MM.1S (cell line): ENCODE measurements around the gene DECR2.
"Not testable (repeated sequence)": the region's sequence is repeated elsewhere in the genome, so short reads cannot be mapped to it uniquely, and the experiment has no call there.

Experiments
- DNase-seq: peaks from one replicate; pipeline ENCODE4 v3.0.0-alpha.2; 2015
- H2AFZ ChIP-seq: fragments of 300-600 bp; sonication (generic); 2 replicates; pipeline ENCODE4 v1.6.0; 2016; ENCODE audit warnings: antibody characterized with exemption, low read length
- H3F3A ChIP-seq: fragments of 300-600 bp; sonication (generic); 2 replicates; pipeline ENCODE4 v1.6.1; 2016; ENCODE audit warnings: mild to moderate bottlenecking, antibody characterized with exemption, low read length, moderate library complexity, mixed read lengths; ENCODE audit not compliant: insufficient read depth
- H3K27ac ChIP-seq: fragments of 300-600 bp; sonication (generic); 2 replicates; pipeline ENCODE4 v1.5.1; 2016; ENCODE audit warnings: mild to moderate bottlenecking, low read length
- H3K27me3 ChIP-seq: fragments of 300-600 bp; sonication (generic); replicated peaks from 2 replicates; pipeline ENCODE4 v1.6.0; 2016; ENCODE audit warnings: low read length; ENCODE audit not compliant: insufficient read depth
- H3K36me3 ChIP-seq: fragments of 300-600 bp; sonication (generic); replicated peaks from 2 replicates; pipeline ENCODE4 v1.6.1; 2016; ENCODE audit warnings: mild to moderate bottlenecking, low read length, mixed read lengths; ENCODE audit not compliant: insufficient read depth
- H3K4me1 ChIP-seq: fragments of 300-600 bp; sonication (generic); 2 replicates; pipeline ENCODE4 v1.6.1; 2016; ENCODE audit warnings: low read length, mixed read lengths
- H3K4me2 ChIP-seq: fragments of 300-600 bp; sonication (generic); 2 replicates; pipeline ENCODE4 v1.6.0; 2016; ENCODE audit warnings: low read depth, low read length
- H3K4me3 ChIP-seq: fragments of 300-600 bp; sonication (generic); 2 replicates; pipeline ENCODE4 v1.5.1; 2016; ENCODE audit warnings: low read length, mixed read lengths
- H3K79me2 ChIP-seq: fragments of 300-600 bp; sonication (generic); 2 replicates; pipeline ENCODE4 v1.6.1; 2016; ENCODE audit warnings: mixed run types, low read length, mixed read lengths
- H3K9ac ChIP-seq: fragments of 300-600 bp; sonication (generic); 2 replicates; pipeline ENCODE4 v1.6.1; 2016; ENCODE audit warnings: low read length, mixed read lengths
- H3K9me2 ChIP-seq: fragments of 300-600 bp; sonication (generic); replicated peaks from 2 replicates; pipeline ENCODE4 v1.6.1; 2016; ENCODE audit warnings: mild to moderate bottlenecking, low read length, mixed read lengths; ENCODE audit not compliant: insufficient read depth
- H3K9me3 ChIP-seq: fragments of 300-600 bp; sonication (generic); replicated peaks from 2 replicates; pipeline ENCODE4 v1.6.1; 2016; ENCODE audit warnings: mild to moderate bottlenecking, low read length, mixed read lengths; ENCODE audit not compliant: insufficient read depth
- H4K20me1 ChIP-seq: fragments of 300-600 bp; sonication (generic); 2 replicates; pipeline ENCODE4 v1.6.1; 2016; ENCODE audit warnings: mild to moderate bottlenecking, low read length, moderate library complexity, mixed read lengths; ENCODE audit not compliant: insufficient read depth
- EZH2 ChIP-seq: fragments of 300-600 bp; sonication (generic); optimal IDR thresholded peaks from 2 replicates; pipeline ENCODE3; 2017; ENCODE audit warnings: low read depth, mild to moderate bottlenecking, antibody characterized with exemption, low read length, mixed read lengths
- EZH2phosphoT487 ChIP-seq: fragments of 300-600 bp; sonication (generic); IDR thresholded peaks from 2 replicates; pipeline ENCODE4 v1.6.1; 2018; ENCODE audit warnings: antibody characterized with exemption, low read length
- TF ChIP-seq, protein P1 (sequence below): fragments of 300-600 bp; sonication (generic); IDR thresholded peaks from 2 replicates; pipeline ENCODE4 v1.5.1; 2016; ENCODE audit warnings: antibody characterized with exemption, low read length, mixed read lengths

Gene DECR2

DNA sequence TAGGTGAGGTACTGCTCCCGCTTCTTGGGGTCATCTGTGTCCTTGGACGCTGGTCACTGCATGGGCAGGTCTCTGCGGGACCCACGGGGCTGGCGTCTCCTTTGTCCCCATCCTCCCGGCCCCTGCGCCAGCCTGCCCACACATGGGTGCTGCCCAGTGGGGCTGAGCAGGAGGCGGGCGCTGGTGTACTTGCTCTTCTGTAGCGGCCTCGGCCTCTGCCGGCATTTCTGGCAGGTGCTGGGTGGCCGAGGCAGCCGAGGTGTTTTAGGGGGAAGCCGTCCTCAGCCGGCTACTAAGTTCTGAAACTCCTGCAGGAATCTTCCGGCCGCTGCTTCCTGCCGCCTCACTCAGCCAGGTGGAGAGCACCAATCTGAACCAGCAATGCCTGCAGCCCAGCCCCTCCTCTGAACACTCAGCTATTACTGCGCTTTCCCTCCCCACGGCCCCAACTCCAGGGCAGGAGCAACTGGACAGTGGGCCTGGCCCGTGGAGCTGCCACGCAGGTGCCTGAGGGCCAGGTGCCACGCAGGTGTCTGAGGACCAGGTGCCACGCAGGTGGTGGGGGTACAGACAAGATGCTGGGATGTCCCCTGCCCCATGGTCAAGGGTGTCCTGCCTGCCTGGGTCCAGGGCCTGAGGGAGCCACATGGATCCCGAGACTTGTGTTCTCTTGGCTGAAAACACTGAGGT, 10.0 kb downstream of the DECR2 start:
- no peaks in the 10 kb centered on the region for H3K9me3 ChIP-seq
- no peaks in the 10 kb centered on the region for H3K36me3 ChIP-seq
- H3K9ac ChIP-seq: no peak overlapping the region
- H3K79me2 ChIP-seq: no peaks in the 10 kb centered on the region
- TF ChIP-seq, protein P1, sequence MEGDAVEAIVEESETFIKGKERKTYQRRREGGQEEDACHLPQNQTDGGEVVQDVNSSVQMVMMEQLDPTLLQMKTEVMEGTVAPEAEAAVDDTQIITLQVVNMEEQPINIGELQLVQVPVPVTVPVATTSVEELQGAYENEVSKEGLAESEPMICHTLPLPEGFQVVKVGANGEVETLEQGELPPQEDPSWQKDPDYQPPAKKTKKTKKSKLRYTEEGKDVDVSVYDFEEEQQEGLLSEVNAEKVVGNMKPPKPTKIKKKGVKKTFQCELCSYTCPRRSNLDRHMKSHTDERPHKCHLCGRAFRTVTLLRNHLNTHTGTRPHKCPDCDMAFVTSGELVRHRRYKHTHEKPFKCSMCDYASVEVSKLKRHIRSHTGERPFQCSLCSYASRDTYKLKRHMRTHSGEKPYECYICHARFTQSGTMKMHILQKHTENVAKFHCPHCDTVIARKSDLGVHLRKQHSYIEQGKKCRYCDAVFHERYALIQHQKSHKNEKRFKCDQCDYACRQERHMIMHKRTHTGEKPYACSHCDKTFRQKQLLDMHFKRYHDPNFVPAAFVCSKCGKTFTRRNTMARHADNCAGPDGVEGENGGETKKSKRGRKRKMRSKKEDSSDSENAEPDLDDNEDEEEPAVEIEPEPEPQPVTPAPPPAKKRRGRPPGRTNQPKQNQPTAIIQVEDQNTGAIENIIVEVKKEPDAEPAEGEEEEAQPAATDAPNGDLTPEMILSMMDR: no peak
- TF ChIP-seq EZH2 (no peak), EZH2phosphoT487 (no peak)
- H3K27ac ChIP-seq: no peak overlapping the region
- no peak overlapping the region for H3K4me3 ChIP-seq
- H3K4me2 ChIP-seq: no peak overlapping the region
- DNase-seq: no peak
- H3K27me3 ChIP-seq: no peaks in the 10 kb centered on the region
- H4K20me1 ChIP-seq: no peaks in the 10 kb centered on the region
- H3K9me2 ChIP-seq: no peaks in the 10 kb centered on the region
- no peaks in the 10 kb centered on the region for H3F3A ChIP-seq
- no peak overlapping the region for H2AFZ ChIP-seq
- no peaks in the 10 kb centered on the region for H3K4me1 ChIP-seq

DNA sequence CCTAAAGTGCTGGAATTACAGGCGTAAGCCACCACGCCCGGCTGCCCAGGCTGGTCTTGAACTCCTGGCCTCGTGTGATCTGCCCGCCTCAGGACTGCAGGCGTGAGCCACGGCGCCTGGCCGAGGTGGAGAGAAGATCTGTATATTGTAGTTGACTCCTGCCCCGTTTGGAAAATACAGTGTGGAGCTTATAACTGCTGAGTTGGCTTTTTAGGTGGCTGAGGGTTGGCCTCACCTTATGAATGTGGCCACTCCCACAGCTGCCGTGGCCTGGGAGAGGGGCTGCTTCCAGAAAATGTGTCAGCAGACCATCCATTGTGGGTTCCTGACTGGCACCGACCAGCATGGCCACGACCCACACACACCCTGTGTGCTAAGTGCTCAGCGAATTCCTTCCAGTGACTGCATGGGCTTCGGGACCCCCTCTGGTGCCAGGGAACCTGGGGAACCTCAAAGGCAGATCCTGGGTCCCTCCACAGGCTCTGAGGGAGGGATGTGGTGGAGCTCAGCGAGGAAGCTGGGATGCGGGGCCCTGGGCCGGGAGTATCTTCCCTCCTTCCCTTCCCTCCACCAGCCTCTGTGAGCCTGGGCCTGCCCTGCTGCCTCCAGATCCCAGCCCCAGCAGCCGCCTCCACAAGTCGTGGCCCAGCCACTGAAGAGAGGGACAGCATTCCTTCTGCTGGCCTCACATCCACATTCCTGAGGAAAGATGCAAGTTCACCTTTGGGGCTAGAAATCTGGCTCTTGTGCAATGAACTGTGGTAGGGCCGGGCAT, 12.9 kb downstream of the DECR2 start:
- Histone ChIP-seq H3K79me2 (no peaks in the 10 kb centered on the region), H3F3A (no peaks in the 10 kb centered on the region), H3K4me2 (no peak overlapping the region), H3K27ac (no peak overlapping the region), H3K27me3 (no peaks in the 10 kb centered on the region), H4K20me1 (no peaks in the 10 kb centered on the region), H3K9ac (no peak overlapping the region), H3K4me3 (no peak overlapping the region), H3K9me2 (no peaks in the 10 kb centered on the region), H3K36me3 (no peaks in the 10 kb centered on the region), H3K9me3 (no peaks in the 10 kb centered on the region), H2AFZ (no peak overlapping the region), H3K4me1 (no peaks in the 10 kb centered on the region)
- TF ChIP-seq EZH2phosphoT487 (no peak), EZH2 (no peak)
- TF ChIP-seq, protein P1: no peak
- DNase-seq: no peak

DNA sequence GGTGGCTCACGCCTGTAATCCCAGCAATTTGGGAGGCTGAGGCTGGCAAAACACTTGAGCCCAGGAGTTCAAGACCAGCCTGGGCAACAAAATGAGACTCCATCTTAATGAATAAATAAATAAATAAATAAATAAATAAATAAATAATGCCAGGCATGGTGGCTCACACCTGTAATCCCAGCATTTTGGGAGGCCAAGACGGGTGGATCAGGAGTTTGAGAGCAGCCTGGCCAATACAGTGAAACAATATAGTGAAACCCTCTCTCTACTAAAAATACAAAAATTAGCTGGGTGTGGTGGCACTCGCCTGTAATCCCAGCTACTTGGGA, 13.4 kb downstream of the DECR2 start:
- H3K79me2 ChIP-seq, H3F3A ChIP-seq, H3K9me2 ChIP-seq, H3K4me2 ChIP-seq, DNase-seq, H4K20me1 ChIP-seq, H3K9ac ChIP-seq, H3K4me1 ChIP-seq, H3K9me3 ChIP-seq, H3K4me3 ChIP-seq, H2AFZ ChIP-seq, H3K36me3 ChIP-seq, H3K27me3 ChIP-seq, H3K27ac ChIP-seq: not testable (repeated sequence)

GRCh38 chr16:422179-422578, 20.5 kb downstream of the DECR2 start:
- peaks cover 15% of the 10 kb centered on the region; the same call in 1 of the 2 replicates for H3K27me3 ChIP-seq
- H3K9me3 ChIP-seq, H3K4me2 ChIP-seq, H3F3A ChIP-seq, H3K9ac ChIP-seq, H4K20me1 ChIP-seq, DNase-seq, H3K36me3 ChIP-seq, H3K9me2 ChIP-seq, H3K4me1 ChIP-seq, H2AFZ ChIP-seq, H3K4me3 ChIP-seq, H3K27ac ChIP-seq: not testable (repeated sequence)
- peaks cover 10% of the 10 kb centered on the region for H3K79me2 ChIP-seq
